Tibial nerve (tissue), 4 donors: ENCODE data around the gene KCNA2. TPM values are rescaled to one million over a fixed set of nuclear protein-coding genes. Genes with fewer than 3 reads are reported as not detected.
A peak's percentile ranks its signal among the peaks of the same experiment; 100 is the strongest.

Experiments
- DNase-seq, 2 donors: peaks; one replicate each; pipeline ENCODE4 v3.0.0-alpha.2; 2019; ENCODE audit warnings: low spot score in 2 of 2
- H3K27ac ChIP-seq, 4 donors: fragments of 200-600 bp; sonication (generic) in 3 of 4; one replicate each; pipeline ENCODE4 v1.5.1; 2017 to 2019; ENCODE audit warnings: mild to moderate bottlenecking in 1 of 4
- H3K27me3 ChIP-seq, 2 donors: fragments of 200-600 bp; sonication (generic) in 1 of 2; one replicate each; pipeline versions ENCODE4 v1.5.1 to v1.6.0; 2017 to 2019
- H3K36me3 ChIP-seq, 3 donors: fragments of 200-600 bp; sonication (generic); one replicate each; pipeline ENCODE4 v1.5.1; 2018 to 2019
- H3K4me1 ChIP-seq, 4 donors: fragments of 200-600 bp; sonication (generic) in 3 of 4; one replicate each; pipeline ENCODE4 v1.5.1; 2017 to 2019
- H3K4me3 ChIP-seq, 4 donors: fragments of 200-600 bp; sonication (generic) in 3 of 4; one replicate each; pipeline ENCODE4 v1.5.1; 2017 to 2019; ENCODE audit warnings: mild to moderate bottlenecking in 1 of 4, moderate library complexity in 1 of 4
- H3K9me3 ChIP-seq, 4 donors: fragments of 200-600 bp; sonication (generic) in 3 of 4; one replicate each; pipeline ENCODE4 v1.5.1; 2017 to 2019
- CTCF ChIP-seq, 5 experiments: fragments of 200-600 bp in 3 of 5; fragments of 450-650 bp in 2 of 5; sonication (generic) in 3 of 5; IDR thresholded peaks; one replicate each; pipeline ENCODE4 v1.5.1; 2016 to 2019; ENCODE audit warnings: antibody characterized with exemption in 5 of 5, mild to moderate bottlenecking in 3 of 5, moderate library complexity in 2 of 5
- EP300 ChIP-seq, 2 donors: sonication (generic); formaldehyde crosslinking; IDR thresholded peaks; one replicate each; pipeline ENCODE4 v1.6.1; 2017; ENCODE audit warnings: antibody characterized with exemption in 2 of 2, mild to moderate bottlenecking in 1 of 2
- POLR2A ChIP-seq, 2 donors: fragments of 450-650 bp; IDR thresholded peaks; one replicate each; pipeline ENCODE4 v1.6.1; 2017; ENCODE audit warnings: antibody characterized with exemption in 2 of 2, mild to moderate bottlenecking in 2 of 2, moderate library complexity in 2 of 2
- WGBS, 2 donors: methylation state at CpG; one replicate each; pipeline ENCODE4 v1.1.5; 2018; 5-methylcytosine and 5-hydroxymethylcytosine counted together
- total RNA-seq, 4 donors: library from RNA; depleted of rRNA; stranded (reverse); fragments of >200 nt; gene quantifications; one replicate each; pipeline ENCODE4 v1.1.0, GENCODE V29; 2016

Gene KCNA2
- total RNA-seq, 4 donors from 2014 or later, result 10.2 to 22.0 (median 16.5) TPM

GRCh38 chr1:110563089-110563488, 43.1 kb downstream of the KCNA2 start:
- WGBS, 2 donors, result 80 to 89% methylated on average over 4 of the region's 4 CpGs
- TF ChIP-seq EP300 (IDR thresholded peaks at IDR 0.05), result no peak
- TF ChIP-seq POLR2A (IDR thresholded peaks at IDR 0.05), result no peak
- no peak for TF ChIP-seq CTCF (IDR thresholded peaks at IDR 0.05)
- H3K9me3 ChIP-seq, result no peaks in the 10 kb centered on the region
- no peaks in the 10 kb centered on the region for H3K36me3 ChIP-seq
- H3K4me3 ChIP-seq, result no peak overlapping the region
- no peaks in the 10 kb centered on the region for H3K27me3 ChIP-seq
- H3K27ac ChIP-seq, result no peak overlapping the region
- DNase-seq, result no peak
- peaks cover 0 to 15% (median 3%) of the 10 kb centered on the region in 4 donors for H3K4me1 ChIP-seq

DNA sequence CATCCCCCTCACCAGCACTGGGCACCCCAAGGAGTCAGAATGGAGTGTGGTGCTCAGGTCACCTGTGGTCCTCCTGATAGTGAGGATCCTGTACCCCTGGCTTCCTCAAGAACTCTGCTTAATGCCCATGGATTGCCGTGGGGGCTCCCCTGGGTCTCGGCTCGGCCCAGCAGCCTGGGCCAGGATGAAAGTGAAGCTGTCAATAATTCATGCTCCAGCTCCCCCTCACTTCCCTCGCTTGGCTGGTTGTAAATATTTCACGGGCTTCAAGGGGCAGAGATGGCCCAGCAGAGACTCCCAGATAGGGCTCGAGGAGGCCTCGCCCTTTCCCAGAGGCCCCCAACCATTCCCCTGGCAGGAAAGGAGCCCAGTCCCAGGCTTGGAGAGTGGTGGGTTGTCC, 44.6 kb downstream of the KCNA2 start:
- Histone ChIP-seq H3K27me3 (no peaks in the 10 kb centered on the region), H3K9me3 (no peaks in the 10 kb centered on the region), H3K4me1 (peaks cover 0 to 27% (median 3%) of the 10 kb centered on the region in 4 donors), H3K4me3 (no peak overlapping the region), H3K27ac (no peak overlapping the region), H3K36me3 (no peaks in the 10 kb centered on the region)
- WGBS, 2 donors, result 67 to 73% methylated on average over 7 of the region's 7 CpGs
- TF ChIP-seq EP300 (IDR thresholded peaks at IDR 0.05) (no peak), POLR2A (IDR thresholded peaks at IDR 0.05) (no peak), CTCF (IDR thresholded peaks at IDR 0.05) (no peak)
- DNase-seq, result no peak

- H3K27ac ChIP-seq, result no peak overlapping the region
- H3K36me3 ChIP-seq, result no peaks in the 10 kb centered on the region
- no peak for TF ChIP-seq POLR2A (IDR thresholded peaks at IDR 0.05)
- no peak for TF ChIP-seq EP300 (IDR thresholded peaks at IDR 0.05)
- no peak for TF ChIP-seq CTCF (IDR thresholded peaks at IDR 0.05)
- no peak for DNase-seq
- peaks cover 0 to 29% (median 9%) of the 10 kb centered on the region in 4 donors for H3K4me1 ChIP-seq
- H3K4me3 ChIP-seq, result no peak overlapping the region
- no peaks in the 10 kb centered on the region for H3K9me3 ChIP-seq
- H3K27me3 ChIP-seq, result no peaks in the 10 kb centered on the region
- WGBS, 2 donors, result 71 to 77% methylated on average over 4 of the region's 4 CpGs
Observed at GRCh38 chr1:110559157-110559556, 47.0 kb downstream of the KCNA2 start.

DNA sequence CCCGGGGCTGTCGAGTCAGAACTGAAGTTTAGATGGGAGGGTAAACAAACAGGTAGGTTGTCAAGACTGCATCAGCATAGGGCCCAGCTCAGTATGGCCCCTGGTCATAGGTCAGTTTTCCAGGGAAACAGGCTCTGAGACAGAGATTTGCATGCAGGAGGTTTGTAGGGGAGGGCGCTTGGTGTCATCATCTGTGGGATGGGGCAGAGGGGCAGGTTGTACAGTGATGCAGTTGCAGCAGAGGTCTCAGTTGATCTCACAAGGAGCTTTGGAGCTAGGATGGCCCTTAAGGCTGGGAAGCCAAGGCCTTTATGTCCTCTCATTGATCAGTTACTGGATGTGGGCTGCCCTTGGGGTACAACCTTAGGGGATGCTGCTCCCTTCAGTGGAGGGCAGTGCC, 48.7 kb downstream of the KCNA2 start:
- Histone ChIP-seq H3K27ac (peak overlapping the region in 2 of 4 donors; percentile 81 to 87), H3K4me3 (no peak overlapping the region), H3K4me1 (peaks cover 0 to 29% (median 9%) of the 10 kb centered on the region in 4 donors), H3K9me3 (no peaks in the 10 kb centered on the region), H3K36me3 (no peaks in the 10 kb centered on the region), H3K27me3 (no peaks in the 10 kb centered on the region)
- TF ChIP-seq POLR2A (IDR thresholded peaks at IDR 0.05) (no peak), CTCF (IDR thresholded peaks at IDR 0.05) (no peak), EP300 (IDR thresholded peaks at IDR 0.05) (no peak)
- no peak for DNase-seq
- WGBS, 2 donors, result 65 to 90% methylated on average over 3 of the region's 3 CpGs

DNA sequence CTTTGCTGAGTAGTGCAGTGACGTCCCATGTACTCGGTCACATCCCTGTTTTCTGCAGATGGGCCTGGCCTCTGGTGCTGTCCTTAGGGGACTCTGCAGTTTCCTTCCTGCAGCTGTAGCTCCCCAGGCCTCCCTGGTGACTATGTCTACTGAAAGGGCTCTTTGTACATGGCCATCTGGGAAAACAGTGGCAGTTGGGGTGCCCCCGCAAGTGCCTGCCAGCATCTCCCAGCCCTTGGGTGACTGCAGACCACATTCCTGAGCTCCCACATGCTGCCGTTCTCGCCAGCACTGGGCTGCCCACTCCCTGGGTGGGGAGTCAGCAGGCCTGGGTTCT, 49.7 kb downstream of the KCNA2 start:
- H3K27me3 ChIP-seq, result no peaks in the 10 kb centered on the region
- no peaks in the 10 kb centered on the region for H3K9me3 ChIP-seq
- peaks cover 0 to 29% (median 9%) of the 10 kb centered on the region in 4 donors for H3K4me1 ChIP-seq
- peak in 1 of 2 donors; percentile 23 for DNase-seq
- peak overlapping the region; percentile 45 to 87 (median 64) for H3K27ac ChIP-seq
- TF ChIP-seq POLR2A (IDR thresholded peaks at IDR 0.05), result no peak
- peak in 1 of 2 donors; percentile 77 for TF ChIP-seq EP300 (IDR thresholded peaks at IDR 0.05)
- no peaks in the 10 kb centered on the region for H3K36me3 ChIP-seq
- H3K4me3 ChIP-seq, result no peak overlapping the region
- 6 to 20% methylated on average over 3 to 5 of the region's 5 CpGs for WGBS, 2 donors
